Mesothelial cell of epicardium (in vitro differentiated cells): ENCODE measurements around the gene NFE2L2. TPM values are rescaled to one million over a fixed set of nuclear protein-coding genes. Genes with fewer than 3 reads are reported as not detected.

Experiments
- DNase-seq, 2 experiments: peaks; one replicate each; pipeline ENCODE4 v3.0.0; 2021; ENCODE audit warnings: low spot score in 2 of 2; ENCODE audit not compliant: unreplicated experiment in 2 of 2
- H3K27ac Mint-ChIP-seq: 2 replicates; pipeline ENCODE4 v1.8.0; 2021; ENCODE audit warnings: mixed read lengths
- H3K27me3 Mint-ChIP-seq: 2 replicates; pipeline ENCODE4 v1.8.0; 2021; ENCODE audit warnings: low read depth, mixed read lengths
- H3K36me3 Mint-ChIP-seq: 2 replicates; pipeline ENCODE4 v1.8.0; 2021; ENCODE audit warnings: mixed read lengths
- H3K4me1 Mint-ChIP-seq: 2 replicates; pipeline ENCODE4 v1.8.0; 2021; ENCODE audit warnings: mixed read lengths
- H3K4me3 Mint-ChIP-seq: 2 replicates; pipeline ENCODE4 v1.8.0; 2021; ENCODE audit warnings: mild to moderate bottlenecking, moderate library complexity, mixed read lengths
- H3K9me3 Mint-ChIP-seq: 2 replicates; pipeline ENCODE4 v1.8.0; 2021; ENCODE audit warnings: mixed read lengths
- CTCF ChIP-seq: fragments of 200-600 bp; sonication (generic); IDR thresholded peaks from one replicate; pipeline ENCODE4 v1.5.0; 2021; ENCODE audit warnings: antibody characterized with exemption; ENCODE audit not compliant: unreplicated experiment
- total RNA-seq: library from RNA; stranded (reverse); gene quantifications from 3 replicates; pipeline ENCODE4 v1.2.1, GENCODE V29; 2021

NFE2L2 gene
- total RNA-seq, 1 donor from 2014 or later, result 93.9 TPM

- Mint-ChIP-seq H3K9me3 (no peaks in the 10 kb centered on the region), H3K4me1 (peaks cover 2% of the 10 kb centered on the region), H3K4me3 (no peak overlapping the region), H3K27me3 (no peaks in the 10 kb centered on the region), H3K27ac (no peak overlapping the region), H3K36me3 (no peaks in the 10 kb centered on the region)
- DNase-seq, result no peak
- no peak for TF ChIP-seq CTCF
Observed at GRCh38 chr2:177275040-177275742, 10.7 kb upstream of the NFE2L2 start.

- peaks cover 6% of the 10 kb centered on the region for H3K4me1 Mint-ChIP-seq
- no peak for DNase-seq
- H3K27me3 Mint-ChIP-seq, result no peaks in the 10 kb centered on the region
- no peak overlapping the region for H3K27ac Mint-ChIP-seq
- H3K36me3 Mint-ChIP-seq, result no peaks in the 10 kb centered on the region
- no peak overlapping the region for H3K4me3 Mint-ChIP-seq
- H3K9me3 Mint-ChIP-seq, result no peaks in the 10 kb centered on the region
- TF ChIP-seq CTCF, result no peak
Observed at GRCh38 chr2:177273408-177273807, 8.9 kb upstream of the NFE2L2 start.

GRCh38 chr2:177272765-177273164, 8.2 kb upstream of the NFE2L2 start:
- no peak for TF ChIP-seq CTCF
- Mint-ChIP-seq H3K27ac (no peak overlapping the region), H3K9me3 (no peaks in the 10 kb centered on the region), H3K27me3 (no peaks in the 10 kb centered on the region), H3K36me3 (no peaks in the 10 kb centered on the region), H3K4me1 (peaks cover 11% of the 10 kb centered on the region), H3K4me3 (no peak overlapping the region)
- no peak for DNase-seq

GRCh38 chr2:177271981-177272666, 7.6 kb upstream of the NFE2L2 start:
- H3K9me3 Mint-ChIP-seq, result no peaks in the 10 kb centered on the region
- no peaks in the 10 kb centered on the region for H3K27me3 Mint-ChIP-seq
- H3K4me1 Mint-ChIP-seq, result peaks cover 16% of the 10 kb centered on the region
- no peak overlapping the region for H3K4me3 Mint-ChIP-seq
- H3K27ac Mint-ChIP-seq, result no peak overlapping the region
- DNase-seq, result no peak
- no peaks in the 10 kb centered on the region for H3K36me3 Mint-ChIP-seq
- TF ChIP-seq CTCF, result no peak

- Mint-ChIP-seq H3K27me3 (no peaks in the 10 kb centered on the region), H3K36me3 (no peaks in the 10 kb centered on the region), H3K4me1 (peaks cover 31% of the 10 kb centered on the region), H3K27ac (no peak overlapping the region), H3K4me3 (no peak overlapping the region), H3K9me3 (no peaks in the 10 kb centered on the region)
- TF ChIP-seq CTCF, result no peak
- DNase-seq, result no peak
Observed at GRCh38 chr2:177270531-177270930, 6.0 kb upstream of the NFE2L2 start.
